Stimulated activated CD8-positive, alpha-beta memory T cell treated with anti-CD3 and anti-CD28 coated beads, Interleukin-15, amount 100 ng/mL, for 24 hours (primary cell): ENCODE measurements around the gene GFRA1.

Source experiments
- DNase-seq: peaks from one replicate; pipeline ENCODE4 v3.0.0-alpha.2; 2020; ENCODE audit warnings: low read depth

GFRA1 gene

GRCh38 chr10:116270771-116271592 lies 2.0 kb downstream of the GFRA1 start:
- DNase-seq: no peak

GRCh38 chr10:116270126-116270770 lies 2.8 kb downstream of the GFRA1 start:
- no peak for DNase-seq

GRCh38 chr10:116269619-116270018 lies 3.4 kb downstream of the GFRA1 start:
- no peak for DNase-seq

- no peak for DNase-seq
Measured at GRCh38 chr10:116268976-116269375, 4.0 kb downstream of the GFRA1 start.

- no peak for DNase-seq
Measured at GRCh38 chr10:116265686-116266085, 7.3 kb downstream of the GFRA1 start.

GRCh38 chr10:116263870-116264655 lies 8.9 kb downstream of the GFRA1 start:
- no peak for DNase-seq

GRCh38 chr10:116262678-116263077 lies 10.3 kb downstream of the GFRA1 start:
- DNase-seq: no peak

- no peak for DNase-seq
Measured at GRCh38 chr10:116260599-116260998, 12.4 kb downstream of the GFRA1 start.

GRCh38 chr10:116259638-116260037 lies 13.4 kb downstream of the GFRA1 start:
- DNase-seq: no peak

GRCh38 chr10:116257785-116258184 lies 15.2 kb downstream of the GFRA1 start:
- DNase-seq: no peak

- no peak for DNase-seq
Measured at GRCh38 chr10:116256752-116257259, 16.2 kb downstream of the GFRA1 start.

- no peak for DNase-seq
Measured at GRCh38 chr10:116255886-116256751, 16.9 kb downstream of the GFRA1 start.

- DNase-seq: no peak
Measured at GRCh38 chr10:116254422-116255155, 18.4 kb downstream of the GFRA1 start.

GRCh38 chr10:116253716-116254115 lies 19.3 kb downstream of the GFRA1 start:
- DNase-seq: no peak

- no peak for DNase-seq
Measured at GRCh38 chr10:116251602-116252395, 21.2 kb downstream of the GFRA1 start.

GRCh38 chr10:116247691-116248090 lies 25.3 kb downstream of the GFRA1 start:
- no peak for DNase-seq

- no peak for DNase-seq
Measured at GRCh38 chr10:116246263-116246662, 26.7 kb downstream of the GFRA1 start.

GRCh38 chr10:116245156-116245555 lies 27.9 kb downstream of the GFRA1 start:
- no peak for DNase-seq

- DNase-seq: no peak
Measured at GRCh38 chr10:116241642-116242410, 31.2 kb downstream of the GFRA1 start.
